Spleen (tissue), 11 donors: ENCODE measurements around the gene RAD51. TPM values are rescaled to one million over a fixed set of nuclear protein-coding genes. Genes with fewer than 3 reads are reported as not detected.

Experiments
- DNase-seq: peaks from one replicate; pipeline ENCODE4 v3.0.0-alpha.2; 2020
- H3K27ac ChIP-seq, 8 donors: fragments of 200-600 bp; sonication (generic) in 7 of 8; 1 replicate in 4 of 8; 2 replicates in 4 of 8; pipeline versions ENCODE4 v1.5.0 to v1.8.0; 2016 to 2021; ENCODE audit warnings: inconsistent platforms in 4 of 8, mild to moderate bottlenecking in 4 of 8, moderate library complexity in 1 of 8
- H3K27me3 ChIP-seq, 7 donors: fragments of 200-600 bp; sonication (generic) in 6 of 7; replicated peaks in 1 of 7; 1 replicate in 4 of 7; 2 replicates in 3 of 7; pipeline versions ENCODE4 v1.5.0 to v1.8.0; 2016 to 2021; ENCODE audit warnings: inconsistent platforms in 3 of 7, mild to moderate bottlenecking in 1 of 7
- H3K36me3 ChIP-seq, 6 donors: fragments of 200-600 bp; sonication (generic) in 5 of 6; 1 replicate in 4 of 6; 2 replicates in 2 of 6; pipeline versions ENCODE4 v1.5.0 to v1.8.0; 2016 to 2021; ENCODE audit warnings: inconsistent platforms in 2 of 6
- H3K4me1 ChIP-seq, 6 donors: fragments of 200-600 bp; sonication (generic) in 5 of 6; 1 replicate in 3 of 6; 2 replicates in 3 of 6; pipeline versions ENCODE4 v1.5.0 to v1.8.0; 2016 to 2021; ENCODE audit warnings: inconsistent platforms in 3 of 6
- H3K4me3 ChIP-seq, 8 donors: fragments of 200-600 bp; sonication (generic) in 7 of 8; 1 replicate in 4 of 8; 2 replicates in 4 of 8; pipeline versions ENCODE4 v1.5.0 to v1.8.0; 2016 to 2021; ENCODE audit warnings: inconsistent platforms in 4 of 8, mild to moderate bottlenecking in 4 of 8, moderate library complexity in 2 of 8
- H3K9me3 ChIP-seq, 8 donors: fragments of 200-600 bp; sonication (generic) in 7 of 8; 1 replicate in 4 of 8; 2 replicates in 4 of 8; pipeline versions ENCODE4 v1.5.0 to v1.8.0; 2016 to 2021; ENCODE audit warnings: inconsistent platforms in 4 of 8
- POLR2A ChIP-seq, 3 donors: fragments of 450-650 bp; IDR thresholded peaks; one replicate each; pipeline ENCODE4 v1.5.1; 2017; ENCODE audit warnings: antibody characterized with exemption in 3 of 3, mild to moderate bottlenecking in 1 of 3
- POLR2AphosphoS5 ChIP-seq, 3 donors: sonication (generic); formaldehyde crosslinking; IDR thresholded peaks; one replicate each; pipeline ENCODE4 v1.5.1; 2017; ENCODE audit warnings: antibody characterized with exemption in 3 of 3
- WGBS, 5 donors: extraction: QIAGEN DNeasy Blood & Tissue Kit in 3 of 5; methylation state at CpG; one replicate each; pipeline versions ENCODE4 v1.1.5 to v1.1.7; 2013 to 2018; 5-methylcytosine and 5-hydroxymethylcytosine counted together
- intact Hi-C: fragments of 100-400 bp; cut with DNase I; formaldehyde crosslinking; loops from one replicate; pipeline ENCODE4 v1.15.0; 2023; ENCODE audit warnings: low total_unique reads
- polyA plus RNA-seq, 3 donors: library from polyadenylated mRNA; stranded (reverse); fragments of 200-250 nt; gene quantifications; one replicate each; pipeline ENCODE4 v1.2.1, GENCODE V29; 2013
- total RNA-seq, 7 donors: library from RNA; depleted of rRNA in 3 of 7; stranded (reverse); fragments of >200 nt in 3 of 7; fragmentation: NEBNext Ultra II Directional in 4 of 7; extraction: Animal tissue kit (Norgen Biotek cat#: 25700) in 4 of 7; gene quantifications; one replicate each; pipeline versions ENCODE4 v1.1.0 to v1.2.1, GENCODE V29; 2016 to 2021
- TF ChIP-seq, protein P1 (sequence below), 11 experiments: fragments of 200-600 bp in 7 of 11; fragments of 450-650 bp in 4 of 11; sonication (generic) in 4 of 11; IDR thresholded peaks in 8 of 11; conservative IDR thresholded peaks in 3 of 11; 1 replicate in 7 of 11; 2 replicates in 4 of 11; pipeline versions ENCODE4 v1.4.0 to v1.8.0; 2016 to 2021; ENCODE audit warnings: antibody characterized with exemption in 11 of 11, inconsistent platforms in 4 of 11, mild to moderate bottlenecking in 1 of 11
- donor health status: healthy with polysubstance abuse.
- donor health status: DM: no; HTN: no; CAD: no; lungs with moderate emphysema.
- donor health status: DM: no; HTN: no; CAD: no.
- donor health status: Bipolar disorder and iron deficiency.
- donor health status: healthy.
- donor health status: DM: no; HTN: no; CAD: no.
- donor health status: DM: yes; HTN: yes; CAD: no.

Gene RAD51
- total and polyA plus RNA-seq, 10 donors: 0.43 to 5.5 (median 2.5) TPM

DNA sequence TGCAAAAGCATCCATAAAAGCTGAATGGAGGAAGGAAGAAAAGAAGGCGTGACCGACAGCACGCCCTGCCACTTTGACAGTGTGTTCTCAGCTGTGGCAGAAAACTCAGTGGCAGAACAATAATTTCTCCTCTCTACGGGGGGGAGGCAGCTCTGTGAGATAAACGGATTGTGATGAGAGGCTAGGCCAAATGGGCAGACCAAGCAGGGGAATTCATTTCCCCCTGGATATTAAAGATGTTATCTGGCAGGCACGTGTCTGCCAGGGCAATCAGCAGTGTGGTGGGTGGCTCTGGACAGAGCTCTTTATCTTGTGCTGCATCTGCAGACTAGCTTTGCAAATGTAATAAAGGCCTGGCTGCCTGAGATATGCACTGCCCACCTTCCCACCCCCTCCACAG, 62.0 kb downstream of the RAD51 start:
- intact Hi-C loops: no loop called here
- peaks cover 16 to 36% (median 30%) of the 10 kb centered on the region in 6 donors for H3K4me1 ChIP-seq
- no peak overlapping the region for H3K27ac ChIP-seq
- no peak overlapping the region for H3K4me3 ChIP-seq
- H3K27me3 ChIP-seq: no peaks in the 10 kb centered on the region
- no peak for DNase-seq
- TF ChIP-seq, protein P1, sequence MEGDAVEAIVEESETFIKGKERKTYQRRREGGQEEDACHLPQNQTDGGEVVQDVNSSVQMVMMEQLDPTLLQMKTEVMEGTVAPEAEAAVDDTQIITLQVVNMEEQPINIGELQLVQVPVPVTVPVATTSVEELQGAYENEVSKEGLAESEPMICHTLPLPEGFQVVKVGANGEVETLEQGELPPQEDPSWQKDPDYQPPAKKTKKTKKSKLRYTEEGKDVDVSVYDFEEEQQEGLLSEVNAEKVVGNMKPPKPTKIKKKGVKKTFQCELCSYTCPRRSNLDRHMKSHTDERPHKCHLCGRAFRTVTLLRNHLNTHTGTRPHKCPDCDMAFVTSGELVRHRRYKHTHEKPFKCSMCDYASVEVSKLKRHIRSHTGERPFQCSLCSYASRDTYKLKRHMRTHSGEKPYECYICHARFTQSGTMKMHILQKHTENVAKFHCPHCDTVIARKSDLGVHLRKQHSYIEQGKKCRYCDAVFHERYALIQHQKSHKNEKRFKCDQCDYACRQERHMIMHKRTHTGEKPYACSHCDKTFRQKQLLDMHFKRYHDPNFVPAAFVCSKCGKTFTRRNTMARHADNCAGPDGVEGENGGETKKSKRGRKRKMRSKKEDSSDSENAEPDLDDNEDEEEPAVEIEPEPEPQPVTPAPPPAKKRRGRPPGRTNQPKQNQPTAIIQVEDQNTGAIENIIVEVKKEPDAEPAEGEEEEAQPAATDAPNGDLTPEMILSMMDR (IDR thresholded peaks at IDR 0.05 in 8 of 11, conservative IDR thresholded peaks at IDR 0.05 in 3 of 11): no peak
- TF ChIP-seq POLR2A (IDR thresholded peaks at IDR 0.05): no peak
- no peak for TF ChIP-seq POLR2AphosphoS5 (IDR thresholded peaks at IDR 0.05)
- peaks cover 0 to 11% (median 2%) of the 10 kb centered on the region in 6 donors for H3K36me3 ChIP-seq
- H3K9me3 ChIP-seq: no peaks in the 10 kb centered on the region
- 42 to 51% (median 47%) methylated on average over 6 of the region's 6 CpGs for WGBS, 5 donors

DNA sequence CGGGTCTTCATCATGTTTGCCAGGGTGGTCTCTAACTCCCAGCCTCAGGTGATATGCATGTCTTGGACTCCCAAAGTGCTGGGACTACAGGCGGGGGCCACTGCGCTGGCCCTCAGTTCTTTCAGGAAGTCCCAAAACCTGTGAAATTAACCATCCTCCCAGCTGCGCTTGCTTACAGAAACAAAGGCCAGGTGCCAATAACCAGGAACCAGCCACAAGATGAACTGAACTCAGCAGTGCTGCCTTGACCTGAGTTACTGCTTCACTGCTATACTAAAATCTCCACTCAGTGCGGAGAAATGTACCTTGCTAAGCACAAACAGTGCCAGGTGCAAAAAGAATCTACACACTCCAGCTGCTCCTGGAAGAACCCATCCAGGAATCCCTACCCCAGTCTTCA, 65.0 kb downstream of the RAD51 start:
- TF ChIP-seq POLR2A (IDR thresholded peaks at IDR 0.05) (no peak), POLR2AphosphoS5 (IDR thresholded peaks at IDR 0.05) (no peak)
- TF ChIP-seq, protein P1 (IDR thresholded peaks at IDR 0.05 in 8 of 11, conservative IDR thresholded peaks at IDR 0.05 in 3 of 11): no peak
- 82 to 92% (median 89%) methylated on average over 4 to 5 of the region's 5 CpGs for WGBS, 5 donors
- Histone ChIP-seq H3K36me3 (no peaks in the 10 kb centered on the region), H3K4me1 (peaks cover 6 to 35% (median 29%) of the 10 kb centered on the region in 6 donors), H3K27ac (no peak overlapping the region), H3K27me3 (no peaks in the 10 kb centered on the region), H3K9me3 (no peaks in the 10 kb centered on the region), H3K4me3 (no peak overlapping the region)
- DNase-seq: no peak
- intact Hi-C loops: no loop called here

- Histone ChIP-seq H3K36me3 (peaks cover 0 to 18% (median 8%) of the 10 kb centered on the region in 6 donors), H3K9me3 (no peaks in the 10 kb centered on the region), H3K27ac (peak overlapping the region; percentile 52 to 88 (median 72)), H3K4me1 (peaks cover 7 to 56% (median 39%) of the 10 kb centered on the region in 6 donors), H3K27me3 (no peaks in the 10 kb centered on the region), H3K4me3 (peak overlapping the region; percentile 59 to 95 (median 72))
- WGBS, 5 donors: 29 to 44% (median 31%) methylated on average over 38 to 55 of the region's 55 CpGs
- TF ChIP-seq, protein P1 (IDR thresholded peaks at IDR 0.05 in 8 of 11, conservative IDR thresholded peaks at IDR 0.05 in 3 of 11): no peak
- TF ChIP-seq POLR2AphosphoS5 (IDR thresholded peaks at IDR 0.05): peak in 2 of 3 donors; percentile 46 to 62
- intact Hi-C loops: no loop called here
- peak; percentile 83 for DNase-seq
Measured at GRCh38 chr15:40762919-40763800, 68.2 kb downstream of the RAD51 start.
